ENCODE data around the gene MIEF1.

The MIEF1 gene

DNA sequence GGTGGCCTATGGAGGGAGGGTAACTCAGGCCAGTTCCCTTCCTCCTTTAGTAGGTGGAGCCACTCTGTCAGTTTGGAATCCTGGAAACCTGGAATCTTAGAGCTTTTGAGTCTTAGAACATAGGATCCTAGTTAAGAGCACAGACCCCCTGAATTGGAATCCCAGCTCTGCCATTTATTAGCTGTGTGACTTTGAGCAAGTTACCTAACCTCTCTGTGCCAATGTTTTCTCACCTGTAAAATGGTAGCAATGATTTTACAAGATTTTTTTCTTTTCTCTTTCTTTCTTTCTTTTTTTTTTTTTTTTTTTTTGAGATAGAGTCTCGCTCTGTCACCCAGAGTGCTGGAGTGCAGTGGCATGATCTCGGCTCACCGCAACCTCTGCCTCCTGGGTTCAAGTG lies 51.3 kb downstream of the MIEF1 start:
- Mint-ChIP-seq H3K4me3 (no peak overlapping the region), H3K36me3 (ENCODE audit: low read depth) (no peaks in the 10 kb centered on the region), H3K9me3 (no peaks in the 10 kb centered on the region), H3K4me1 (peaks cover 24% of the 10 kb centered on the region), H3K27ac (no peak overlapping the region), H3K27me3 (ENCODE audit: low read depth, poor library complexity) (peaks cover 55% of the 10 kb centered on the region)
- DNase-seq = no peak
- TF ChIP-seq, protein P1, sequence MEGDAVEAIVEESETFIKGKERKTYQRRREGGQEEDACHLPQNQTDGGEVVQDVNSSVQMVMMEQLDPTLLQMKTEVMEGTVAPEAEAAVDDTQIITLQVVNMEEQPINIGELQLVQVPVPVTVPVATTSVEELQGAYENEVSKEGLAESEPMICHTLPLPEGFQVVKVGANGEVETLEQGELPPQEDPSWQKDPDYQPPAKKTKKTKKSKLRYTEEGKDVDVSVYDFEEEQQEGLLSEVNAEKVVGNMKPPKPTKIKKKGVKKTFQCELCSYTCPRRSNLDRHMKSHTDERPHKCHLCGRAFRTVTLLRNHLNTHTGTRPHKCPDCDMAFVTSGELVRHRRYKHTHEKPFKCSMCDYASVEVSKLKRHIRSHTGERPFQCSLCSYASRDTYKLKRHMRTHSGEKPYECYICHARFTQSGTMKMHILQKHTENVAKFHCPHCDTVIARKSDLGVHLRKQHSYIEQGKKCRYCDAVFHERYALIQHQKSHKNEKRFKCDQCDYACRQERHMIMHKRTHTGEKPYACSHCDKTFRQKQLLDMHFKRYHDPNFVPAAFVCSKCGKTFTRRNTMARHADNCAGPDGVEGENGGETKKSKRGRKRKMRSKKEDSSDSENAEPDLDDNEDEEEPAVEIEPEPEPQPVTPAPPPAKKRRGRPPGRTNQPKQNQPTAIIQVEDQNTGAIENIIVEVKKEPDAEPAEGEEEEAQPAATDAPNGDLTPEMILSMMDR (IDR thresholded peaks at IDR 0.05) = no peak

DNA sequence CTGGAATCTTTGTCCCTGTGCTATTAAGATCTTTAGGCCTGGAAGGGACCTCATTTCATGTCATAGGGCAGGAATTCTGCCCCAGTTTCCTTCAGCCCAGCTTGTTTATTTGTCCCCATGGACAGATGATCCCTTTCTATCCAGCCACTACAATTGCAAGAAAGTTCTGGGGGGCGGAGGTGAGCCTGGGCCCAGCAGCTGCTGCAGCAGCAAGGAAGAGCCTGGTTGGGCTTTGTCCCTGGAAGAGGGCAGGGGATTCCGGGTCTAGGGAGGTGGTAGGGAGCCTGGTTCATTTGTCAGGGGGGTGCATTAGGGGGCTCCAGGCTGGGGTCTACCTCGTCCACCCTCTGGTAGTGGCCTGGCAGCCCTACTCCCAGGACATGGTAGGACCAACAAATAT lies 52.1 kb downstream of the MIEF1 start:
- TF ChIP-seq, protein P1 (IDR thresholded peaks at IDR 0.05) = no peak
- Mint-ChIP-seq H3K27me3 (ENCODE audit: low read depth, poor library complexity) (peaks cover 53% of the 10 kb centered on the region), H3K4me1 (peaks cover 28% of the 10 kb centered on the region), H3K4me3 (no peak overlapping the region), H3K36me3 (ENCODE audit: low read depth) (no peaks in the 10 kb centered on the region), H3K9me3 (no peaks in the 10 kb centered on the region), H3K27ac (no peak overlapping the region)
- no peak for DNase-seq

DNA sequence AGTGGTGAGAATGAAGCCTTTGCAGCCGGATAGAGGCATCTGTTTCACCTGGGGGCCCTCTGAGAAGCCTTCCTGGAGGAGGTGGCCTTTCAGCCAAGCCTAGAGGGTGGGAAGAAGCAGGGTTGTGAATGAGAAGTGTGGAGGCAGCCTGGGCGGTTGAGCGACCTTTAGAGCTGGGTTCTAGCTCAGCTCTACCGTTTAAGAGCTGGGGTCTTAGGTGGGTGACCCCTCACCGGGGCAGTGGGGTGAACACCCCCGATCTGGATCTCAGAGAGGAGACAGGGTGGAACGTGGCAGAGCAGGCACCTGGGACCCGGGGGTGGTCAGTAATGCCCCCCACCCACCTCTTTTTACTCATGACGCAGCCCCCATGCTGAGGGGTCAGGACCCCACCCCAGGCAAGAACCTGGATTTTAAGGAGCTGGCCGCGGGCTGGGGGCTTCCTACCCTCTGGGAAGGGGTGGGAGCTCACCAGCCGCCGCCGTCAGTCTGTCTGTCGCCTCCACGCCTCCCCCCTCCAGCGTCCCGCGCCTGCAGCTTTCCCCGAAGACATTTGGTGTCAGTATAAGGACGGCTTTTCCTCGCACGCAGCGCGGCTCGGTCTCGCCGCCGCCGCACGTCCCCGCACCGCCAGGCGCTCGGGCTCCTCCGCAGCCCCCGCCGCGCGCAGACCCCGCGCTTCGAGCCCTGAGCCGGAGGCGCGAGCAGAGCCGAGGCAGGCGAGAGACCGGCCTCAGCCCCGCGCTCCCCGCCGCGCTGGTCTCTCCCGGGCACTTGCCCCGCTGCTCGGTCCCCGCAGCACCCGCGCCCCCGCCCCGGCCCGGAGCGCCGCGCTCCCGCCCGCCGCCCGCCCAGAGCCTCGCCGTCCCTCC lies 55.1 kb downstream of the MIEF1 start:
- Mint-ChIP-seq H3K4me3 (peak overlapping the region; percentile 81), H3K9me3 (no peaks in the 10 kb centered on the region), H3K36me3 (ENCODE audit: low read depth) (no peaks in the 10 kb centered on the region), H3K27me3 (ENCODE audit: low read depth, poor library complexity) (peaks cover 54% of the 10 kb centered on the region), H3K27ac (no peak overlapping the region), H3K4me1 (peaks cover 39% of the 10 kb centered on the region)
- peak; percentile 68 for DNase-seq
- TF ChIP-seq, protein P1 (IDR thresholded peaks at IDR 0.05) = no peak

DNA sequence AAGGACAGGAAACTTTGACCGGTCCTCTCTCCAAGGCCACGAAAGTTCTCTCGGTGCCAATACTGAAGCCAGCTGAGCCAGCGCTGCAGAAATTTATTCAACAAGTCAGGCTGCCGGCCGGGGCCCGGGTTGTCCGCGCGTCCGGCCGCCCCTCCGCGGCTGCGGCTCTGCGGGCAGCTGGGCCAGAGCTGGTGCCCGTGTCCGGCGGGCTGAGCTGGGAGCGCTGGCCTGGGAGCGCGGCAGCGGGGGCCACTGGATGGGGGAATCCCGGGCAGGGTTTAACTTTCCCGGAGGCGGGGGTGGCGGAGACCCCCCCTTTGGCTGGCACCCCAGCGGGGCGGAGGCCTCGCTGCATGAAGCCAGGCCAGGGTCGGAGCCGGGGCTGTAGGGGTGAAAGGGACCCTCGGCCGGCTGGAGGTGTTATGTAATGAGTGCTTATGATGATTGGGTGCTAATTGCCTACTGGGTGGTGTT lies 56.2 kb downstream of the MIEF1 start:
- H3K27ac Mint-ChIP-seq = no peak overlapping the region
- peak; percentile 51 for DNase-seq
- no peaks in the 10 kb centered on the region for H3K36me3 Mint-ChIP-seq (ENCODE audit: low read depth)
- TF ChIP-seq, protein P1 (IDR thresholded peaks at IDR 0.05) = no peak
- H3K27me3 Mint-ChIP-seq (ENCODE audit: low read depth, poor library complexity) = peaks cover 50% of the 10 kb centered on the region
- H3K9me3 Mint-ChIP-seq = no peaks in the 10 kb centered on the region
- peaks cover 31% of the 10 kb centered on the region for H3K4me1 Mint-ChIP-seq
- peak overlapping the region; percentile 77 for H3K4me3 Mint-ChIP-seq

DNA sequence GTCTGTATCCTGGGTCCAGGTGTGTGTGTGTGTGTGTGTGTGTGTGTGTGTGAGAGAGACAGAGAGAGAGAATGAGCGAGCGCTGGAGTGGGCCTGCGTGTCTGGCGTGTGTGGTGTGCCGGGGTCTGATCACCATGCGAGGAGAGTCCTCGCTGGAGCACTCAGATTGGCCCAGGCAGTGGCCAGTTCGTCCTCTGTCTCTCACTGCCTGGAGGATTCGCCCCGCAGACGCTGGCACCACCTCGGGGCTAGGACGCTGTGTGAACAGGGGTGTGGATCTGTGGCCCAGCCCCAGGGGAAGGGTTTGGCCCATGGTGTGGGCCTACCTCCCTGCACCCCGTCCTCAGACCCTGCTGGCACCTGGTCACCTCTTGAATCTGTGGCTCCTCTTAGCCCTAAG lies 56.9 kb downstream of the MIEF1 start:
- Mint-ChIP-seq H3K36me3 (ENCODE audit: low read depth) (no peaks in the 10 kb centered on the region), H3K9me3 (no peaks in the 10 kb centered on the region)
- TF ChIP-seq, protein P1 (IDR thresholded peaks at IDR 0.05) = no peak

More for the DNA sequence above, 56.9 kb downstream of the MIEF1 start:
- H3K4me3 Mint-ChIP-seq = peak overlapping the region; percentile 68
- H3K27me3 Mint-ChIP-seq (ENCODE audit: low read depth, poor library complexity) = peaks cover 46% of the 10 kb centered on the region
- no peak overlapping the region for H3K27ac Mint-ChIP-seq
- no peak for DNase-seq
- H3K4me1 Mint-ChIP-seq = peaks cover 29% of the 10 kb centered on the region
